ENCODE measurements around the gene CITED2.

CITED2 gene

DNA sequence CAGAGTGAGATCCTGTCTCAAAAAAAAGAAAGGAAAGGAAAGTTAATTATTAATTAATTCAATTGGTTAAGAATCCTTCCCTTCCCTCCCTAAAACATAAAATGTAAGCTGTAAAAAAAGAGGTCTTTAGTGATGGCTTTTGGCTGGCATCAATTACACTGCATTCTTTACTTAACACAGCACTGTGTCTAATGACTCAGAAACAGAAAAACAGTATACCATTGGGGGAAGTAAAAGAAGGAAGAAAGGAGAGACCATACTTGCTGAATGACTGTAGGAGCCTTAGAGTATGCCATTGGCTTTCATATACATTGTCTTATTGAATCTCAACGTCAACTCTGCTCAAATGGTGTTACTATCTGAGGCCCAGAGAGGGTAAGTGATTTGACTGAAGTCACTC, 18.3 kb upstream of the CITED2 start:
- TF ChIP-seq USF1 (IDR thresholded peaks at IDR 0.05) (no peak), TAF1 (IDR thresholded peaks at IDR 0.05; ENCODE audit: low read depth) (no peak), NFIC (IDR thresholded peaks at IDR 0.05) (no peak), TCF12 (IDR thresholded peaks at IDR 0.05; ENCODE audit: low read depth) (no peak), CEBPB (IDR thresholded peaks at IDR 0.05) (no peak), ZBTB7A (IDR thresholded peaks at IDR 0.05; ENCODE audit: low read depth) (no peak), RAD21 (IDR thresholded peaks at IDR 0.05; ENCODE audit: low read depth) (no peak), REST (IDR thresholded peaks at IDR 0.05; ENCODE audit: low read depth) (no peak), YY1 (IDR thresholded peaks at IDR 0.05; ENCODE audit: low read depth) (no peak), EGR1 (IDR thresholded peaks at IDR 0.05) (no peak), TEAD4 (IDR thresholded peaks at IDR 0.05) (no peak)

GRCh38 chr6:139391709-139392108, 17.3 kb upstream of the CITED2 start:
- TF ChIP-seq FOXM1 (IDR thresholded peaks at IDR 0.05; ENCODE audit: borderline replicate concordance, low read depth), result no peak
- TF ChIP-seq EP300 (IDR thresholded peaks at IDR 0.05; ENCODE audit: borderline replicate concordance), result no peak
- TF ChIP-seq USF1 (IDR thresholded peaks at IDR 0.05), result no peak
- no peak for TF ChIP-seq NFIC (IDR thresholded peaks at IDR 0.05)
- TF ChIP-seq RAD21 (IDR thresholded peaks at IDR 0.05; ENCODE audit: low read depth), result no peak
- TF ChIP-seq TCF12 (IDR thresholded peaks at IDR 0.05; ENCODE audit: low read depth), result no peak
- TF ChIP-seq EGR1 (IDR thresholded peaks at IDR 0.05), result no peak
- TF ChIP-seq ZBTB7A (IDR thresholded peaks at IDR 0.05; ENCODE audit: low read depth), result no peak
- TF ChIP-seq TAF1 (IDR thresholded peaks at IDR 0.05; ENCODE audit: low read depth), result no peak
- no peak for TF ChIP-seq CREB1 (IDR thresholded peaks at IDR 0.05; ENCODE audit: low read depth)
- no peak for TF ChIP-seq CEBPB (IDR thresholded peaks at IDR 0.05)
- no peak for TF ChIP-seq TEAD4 (IDR thresholded peaks at IDR 0.05)
- TF ChIP-seq YY1 (IDR thresholded peaks at IDR 0.05; ENCODE audit: low read depth), result no peak
- no peak for TF ChIP-seq REST (IDR thresholded peaks at IDR 0.05; ENCODE audit: low read depth)
- TF ChIP-seq MAX (IDR thresholded peaks at IDR 0.05), result no peak

GRCh38 chr6:139390447-139390846, 16.0 kb upstream of the CITED2 start:
- TF ChIP-seq USF1 (IDR thresholded peaks at IDR 0.05) (no peak), FOXM1 (IDR thresholded peaks at IDR 0.05; ENCODE audit: borderline replicate concordance, low read depth) (no peak), RAD21 (IDR thresholded peaks at IDR 0.05; ENCODE audit: low read depth) (no peak), CREB1 (IDR thresholded peaks at IDR 0.05; ENCODE audit: low read depth) (no peak)

GRCh38 chr6:139388384-139388783, 13.9 kb upstream of the CITED2 start:
- TF ChIP-seq YY1 (IDR thresholded peaks at IDR 0.05; ENCODE audit: low read depth) (no peak), EGR1 (IDR thresholded peaks at IDR 0.05) (no peak), FOXM1 (IDR thresholded peaks at IDR 0.05; ENCODE audit: borderline replicate concordance, low read depth) (no peak), CEBPB (IDR thresholded peaks at IDR 0.05) (no peak), EP300 (IDR thresholded peaks at IDR 0.05; ENCODE audit: borderline replicate concordance) (no peak), RAD21 (IDR thresholded peaks at IDR 0.05; ENCODE audit: low read depth) (no peak), REST (IDR thresholded peaks at IDR 0.05; ENCODE audit: low read depth) (no peak), ZBTB7A (IDR thresholded peaks at IDR 0.05; ENCODE audit: low read depth) (no peak), MAX (IDR thresholded peaks at IDR 0.05) (no peak), TCF12 (IDR thresholded peaks at IDR 0.05; ENCODE audit: low read depth) (no peak), TEAD4 (IDR thresholded peaks at IDR 0.05) (no peak)

Data from Ishikawa (cell line).